Stimulated activated naive CD8-positive, alpha-beta T cell treated with anti-CD3 and anti-CD28 coated beads, Interleukin-15, Interleukin-2, amounts not matched to agents 100 U/mL and 50 U/mL, for 24 hours (primary cell): ENCODE results near the gene MORC1.

Experiments used
- ATAC-seq: fragments of 150-1000 bp; cut with Tn5 transposase; one replicate; pipeline ENCODE4 v1.10.0; 2021
- DNase-seq: peaks from one replicate; pipeline ENCODE4 v3.0.0; 2021

The MORC1 gene

DNA sequence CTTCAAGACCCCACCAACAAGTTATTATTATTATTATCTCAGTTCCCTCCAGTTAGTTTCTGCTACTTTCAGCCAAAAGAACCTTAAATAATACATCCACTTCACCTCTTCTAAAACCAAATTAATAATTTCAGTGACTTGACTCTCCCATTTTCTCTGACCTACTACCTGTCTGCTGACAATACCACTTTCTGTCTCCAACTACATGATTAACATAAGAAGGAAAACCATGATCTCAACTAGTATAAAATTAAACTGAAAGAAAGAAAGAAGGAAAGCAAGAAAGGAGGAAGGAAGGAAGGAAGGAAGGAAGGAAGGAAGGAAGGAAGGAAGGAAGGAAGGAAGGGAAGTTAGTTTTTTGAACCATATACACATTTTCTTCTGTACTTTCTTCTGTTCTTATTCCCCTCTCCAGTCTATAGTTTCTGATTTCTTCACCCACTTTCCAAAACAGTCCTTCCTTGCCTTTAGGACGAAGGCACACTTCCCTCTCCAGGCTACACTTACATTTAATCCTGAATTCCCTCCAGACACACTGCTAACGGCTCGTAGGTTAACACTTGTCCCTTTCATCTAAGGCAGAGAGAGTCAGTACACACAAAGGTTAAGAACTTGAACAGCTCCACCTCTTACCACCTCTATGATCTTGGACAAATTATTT lies 84.8 kb downstream of the MORC1 start:
- ATAC-seq, result no peak
- no peak for DNase-seq

DNA sequence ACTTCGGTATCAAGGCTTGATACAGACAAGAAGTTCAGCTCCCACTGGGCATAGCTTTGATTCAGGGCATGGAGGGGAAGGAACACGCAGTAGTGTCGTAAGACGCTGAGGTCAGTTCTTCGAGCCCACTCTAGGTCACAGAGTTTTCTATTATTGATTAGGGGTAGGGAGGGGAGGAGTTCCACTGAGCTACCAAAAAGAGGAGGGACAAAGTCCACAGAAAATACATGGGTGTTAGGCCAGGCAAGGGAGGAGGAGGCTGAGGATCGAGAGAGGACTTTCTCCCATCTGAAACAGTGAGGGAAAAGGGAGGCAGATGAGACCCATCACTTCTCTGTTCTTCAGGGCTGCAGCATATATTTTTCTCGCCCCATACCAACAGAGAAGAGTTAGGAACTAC lies 89.2 kb downstream of the MORC1 start:
- ATAC-seq (no peak), DNase-seq (no peak)

GRCh38 chr3:109026821-109027220 lies 91.1 kb downstream of the MORC1 start:
- DNase-seq, result no peak
- ATAC-seq, result no peak

DNA sequence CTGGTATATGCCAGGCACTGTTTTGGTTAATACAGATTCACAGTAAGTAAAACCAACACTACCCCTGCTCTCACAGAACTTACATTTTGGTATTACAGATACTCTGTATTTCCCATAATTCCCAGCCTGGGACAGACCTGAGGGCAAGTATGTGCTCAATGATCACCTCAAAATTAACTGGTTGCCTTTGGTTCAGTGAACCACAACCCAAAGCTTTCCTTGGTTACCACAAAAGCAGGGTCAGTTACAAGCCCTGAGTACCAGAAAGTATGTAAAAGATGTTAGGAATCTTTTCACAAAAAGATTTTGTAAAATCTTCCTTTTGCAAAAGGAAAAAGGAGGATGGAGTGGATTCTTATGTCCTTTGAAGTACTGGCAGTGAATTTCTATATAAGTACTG lies 92.0 kb downstream of the MORC1 start:
- ATAC-seq, result no peak
- no peak for DNase-seq

GRCh38 chr3:109023656-109024254 lies 94.2 kb downstream of the MORC1 start:
- DNase-seq (peak; percentile 34), ATAC-seq (no peak)

GRCh38 chr3:109023167-109023566 lies 94.8 kb downstream of the MORC1 start:
- ATAC-seq (no peak), DNase-seq (no peak)

GRCh38 chr3:109021556-109021955 lies 96.4 kb downstream of the MORC1 start:
- ATAC-seq (no peak), DNase-seq (no peak)

GRCh38 chr3:109018828-109019227 lies 99.1 kb downstream of the MORC1 start:
- DNase-seq, result no peak
- no peak for ATAC-seq

GRCh38 chr3:109005443-109005842 lies 112.5 kb downstream of the MORC1 start:
- no peak for ATAC-seq

GRCh38 chr3:108998436-108998835 lies 119.5 kb downstream of the MORC1 start:
- ATAC-seq, result no peak
- DNase-seq, result no peak

More at GRCh38 chr3:109005443-109005842, 112.5 kb downstream of the MORC1 start:
- no peak for DNase-seq

- ATAC-seq, result no peak
- no peak for DNase-seq
Measured at GRCh38 chr3:108985844-108986243, 132.1 kb downstream of the MORC1 start.

- no peak for DNase-seq
- no peak for ATAC-seq
Measured at GRCh38 chr3:108983051-108983450, 134.9 kb downstream of the MORC1 start.

DNA sequence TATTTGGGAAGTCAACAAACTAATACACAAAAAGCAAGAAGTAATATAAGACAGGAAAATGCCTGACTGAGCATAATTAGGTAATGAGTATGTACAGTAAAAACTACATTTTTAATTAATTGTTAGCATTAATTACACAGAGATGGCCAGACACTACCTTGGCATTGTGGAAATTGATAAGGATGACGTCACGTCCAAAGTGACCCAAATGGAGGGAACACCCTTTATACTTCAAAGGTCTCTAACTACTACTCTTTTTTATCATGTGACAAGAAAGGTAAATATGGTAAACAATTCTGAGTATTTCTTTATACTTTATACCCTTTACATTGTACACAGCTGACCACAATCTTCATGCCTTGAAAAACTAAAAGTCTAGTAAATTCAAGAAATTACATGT lies 141.9 kb downstream of the MORC1 start:
- ATAC-seq (no peak), DNase-seq (no peak)

GRCh38 chr3:108973019-108973418 lies 144.9 kb downstream of the MORC1 start:
- no peak for DNase-seq
- no peak for ATAC-seq

GRCh38 chr3:108972482-108972881 lies 145.5 kb downstream of the MORC1 start:
- ATAC-seq (no peak), DNase-seq (no peak)

- DNase-seq, result no peak
- ATAC-seq, result no peak
Measured at GRCh38 chr3:108970561-108970960, 147.4 kb downstream of the MORC1 start.

- DNase-seq, result no peak
- peak; percentile 19 for ATAC-seq
Measured at GRCh38 chr3:108966773-108967172, 151.2 kb downstream of the MORC1 start.

- ATAC-seq, result peak; percentile 55
- no peak for DNase-seq
Measured at GRCh38 chr3:108959017-108959416, 158.9 kb downstream of the MORC1 start.

- DNase-seq (no peak), ATAC-seq (no peak)
Measured at GRCh38 chr3:108953700-108954099, 164.2 kb downstream of the MORC1 start, which contains the start of gene GUCA1C. Gene GUCA1C (minus strand): TSS chr3:108953879. CDS start chr3:108953762, 117 bp downstream.

DNA sequence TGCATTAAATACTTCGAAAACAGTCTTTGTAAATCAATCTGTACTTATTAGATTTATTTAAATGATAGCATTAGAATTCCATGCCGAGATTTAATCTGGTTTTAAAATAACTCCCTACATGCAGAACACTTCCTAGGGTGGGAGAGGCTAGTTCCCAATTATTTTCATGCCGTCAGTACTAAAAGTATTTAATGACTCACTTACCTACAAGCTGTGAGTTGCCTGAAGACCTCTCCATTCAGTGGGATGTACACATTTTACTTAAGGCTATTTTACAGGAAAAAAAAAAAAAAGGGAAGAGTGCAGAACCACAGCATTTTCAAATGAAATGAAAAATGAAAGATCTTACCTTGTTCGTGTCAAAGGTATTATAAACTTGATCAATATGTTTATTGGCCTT lies 164.7 kb downstream of the MORC1 start:
- no peak for ATAC-seq
- DNase-seq, result no peak

DNA sequence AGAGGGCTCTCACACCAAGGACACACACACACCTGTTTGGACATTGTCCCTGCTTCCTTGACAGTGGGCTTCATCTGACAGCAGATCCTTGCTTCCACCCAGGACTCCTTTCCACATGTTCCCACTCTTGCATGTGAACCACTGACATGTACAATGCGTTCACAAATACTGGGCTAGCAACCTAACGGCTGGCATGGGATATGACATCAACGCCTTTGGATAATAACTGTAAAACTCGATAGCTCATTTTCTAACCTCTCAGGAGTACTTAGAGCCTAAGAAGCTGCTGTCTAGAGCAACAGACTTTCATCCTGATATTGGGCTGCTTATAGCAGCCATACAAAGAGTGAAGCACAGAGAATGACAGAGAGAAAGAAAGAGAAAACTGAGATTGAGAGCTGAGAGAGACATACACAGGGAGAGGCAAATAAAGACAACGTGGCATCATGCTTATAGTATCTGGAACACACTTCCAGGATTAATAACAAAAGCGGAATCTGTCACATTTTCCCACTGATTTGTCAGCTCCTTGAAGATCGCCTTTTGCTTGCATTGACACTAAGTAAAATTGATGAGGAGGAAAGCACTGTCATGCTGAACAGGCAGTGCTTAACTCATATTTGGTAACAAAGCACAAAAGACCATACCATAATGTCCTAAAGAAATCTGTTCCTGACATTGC lies 166.0 kb downstream of the MORC1 start:
- no peak for DNase-seq
- no peak for ATAC-seq

GRCh38 chr3:108947855-108948254 lies 170.1 kb downstream of the MORC1 start:
- DNase-seq, result no peak
- no peak for ATAC-seq
